Measurements from ENCODE around the gene THADA.

GRCh38 chr2:43379494-43379893, 216.3 kb downstream of the THADA start:
- TF ChIP-seq ZNF274 (IDR thresholded peaks at IDR 0.05; ENCODE audit: low read depth, low read length) (no peak), YY1 (IDR thresholded peaks at IDR 0.05; ENCODE audit: insufficient read depth, insufficient read length) (no peak)

All from NT2/D1 (cell line).